Mesenchymal stem cell (in vitro differentiated cells and primary cell): ENCODE data around the gene TSKS.

Experiments used
- DNase-seq: peaks from one replicate; pipeline ENCODE4 v3.0.0-alpha.2; 2013
- H2AFZ ChIP-seq: one replicate; pipeline ENCODE4 v1.6.1; 2013; ENCODE audit warnings: low read depth, mild to moderate bottlenecking, control low read depth, inconsistent platforms, low read length, moderate library complexity
- H2AK5ac ChIP-seq: 2 replicates; pipeline ENCODE4 v1.6.1; 2013; ENCODE audit warnings: low read length, moderate library complexity, mild to moderate bottlenecking, inconsistent platforms; ENCODE audit not compliant: severe bottlenecking
- H2BK120ac ChIP-seq: one replicate; pipeline ENCODE4 v1.6.1; 2013; ENCODE audit warnings: low read depth, mild to moderate bottlenecking, inconsistent platforms, low read length, moderate library complexity
- H2BK12ac ChIP-seq, 2 experiments: one replicate each; pipeline ENCODE4 v1.6.1; 2013; ENCODE audit warnings: inconsistent platforms in 2 of 2, low read length in 2 of 2, mild to moderate bottlenecking in 2 of 2, moderate library complexity in 2 of 2, control low read depth in 1 of 2
- H2BK15ac ChIP-seq: one replicate; pipeline ENCODE4 v1.6.1; 2013; ENCODE audit warnings: mild to moderate bottlenecking, low read depth, inconsistent platforms; ENCODE audit not compliant: poor library complexity, severe bottlenecking
- H2BK5ac ChIP-seq: 2 replicates; pipeline ENCODE4 v1.6.1; 2013; ENCODE audit warnings: low read depth, mild to moderate bottlenecking, low read length, control low read depth, inconsistent platforms; ENCODE audit not compliant: poor library complexity, severe bottlenecking
- H3K14ac ChIP-seq, 2 experiments: one replicate each; pipeline ENCODE4 v1.6.1; 2013; ENCODE audit warnings: inconsistent platforms in 2 of 2, low read length in 2 of 2, control low read depth in 1 of 2, mild to moderate bottlenecking in 1 of 2, moderate library complexity in 1 of 2
- H3K18ac ChIP-seq, 2 experiments: one replicate each; pipeline ENCODE4 v1.6.1; 2013; ENCODE audit warnings: inconsistent platforms in 2 of 2, low read length in 2 of 2, control low read depth in 1 of 2, low read depth in 1 of 2, mild to moderate bottlenecking in 1 of 2
- H3K23ac ChIP-seq, 2 experiments: one replicate each; pipeline ENCODE4 v1.6.1; 2013; ENCODE audit warnings: inconsistent platforms in 2 of 2, low read length in 2 of 2, mild to moderate bottlenecking in 2 of 2, moderate library complexity in 2 of 2, control low read depth in 1 of 2
- H3K27ac ChIP-seq: 2 replicates; pipeline ENCODE4 v1.5.1; 2013; ENCODE audit warnings: mild to moderate bottlenecking, moderate library complexity, low read length, control low read depth, inconsistent platforms; ENCODE audit not compliant: poor library complexity, severe bottlenecking
- H3K27me3 ChIP-seq, 2 experiments: 2 replicates each; pipeline versions ENCODE4 v1.6.1 to v1.7.0; 2013; ENCODE audit warnings: low read length in 2 of 2, mild to moderate bottlenecking in 2 of 2, moderate library complexity in 2 of 2, control low read depth in 1 of 2, inconsistent platforms in 1 of 2; ENCODE audit not compliant: control insufficient read depth in 1 of 2, insufficient read depth in 1 of 2
- H3K36me3 ChIP-seq, 2 experiments: 2 replicates each; pipeline versions ENCODE4 v1.6.1 to v1.7.0; 2013; ENCODE audit warnings: low read length in 2 of 2, control low read depth in 1 of 2, inconsistent platforms in 1 of 2, low read depth in 1 of 2, mild to moderate bottlenecking in 1 of 2; ENCODE audit not compliant: insufficient read depth in 2 of 2, control insufficient read depth in 1 of 2
- H3K4ac ChIP-seq, 2 experiments: one replicate each; pipeline ENCODE4 v1.6.1; 2013; ENCODE audit warnings: inconsistent platforms in 2 of 2, low read length in 2 of 2, mild to moderate bottlenecking in 2 of 2, moderate library complexity in 2 of 2, control low read depth in 1 of 2, low read depth in 1 of 2
- H3K4me1 ChIP-seq: 2 replicates; pipeline ENCODE4 v1.6.1; 2013; ENCODE audit warnings: low read depth, low read length, control low read depth; ENCODE audit not compliant: control insufficient read depth, insufficient read depth
- H3K4me2 ChIP-seq: 2 replicates; pipeline ENCODE4 v1.6.1; 2013; ENCODE audit warnings: low read length, mild to moderate bottlenecking, inconsistent platforms; ENCODE audit not compliant: poor library complexity, severe bottlenecking
- H3K4me3 ChIP-seq, 2 experiments: 2 replicates each; pipeline versions ENCODE4 v1.5.1 to v1.7.0; 2013; ENCODE audit warnings: low read length in 2 of 2, mild to moderate bottlenecking in 2 of 2, control low read depth in 1 of 2, low read depth in 1 of 2; ENCODE audit not compliant: insufficient read depth in 1 of 2
- H3K79me1 ChIP-seq: replicated peaks from 2 replicates; pipeline ENCODE4 v1.6.1; 2013; ENCODE audit warnings: mild to moderate bottlenecking, control low read depth, low read length, inconsistent platforms; ENCODE audit not compliant: poor library complexity, severe bottlenecking
- H3K9ac ChIP-seq: 2 replicates; pipeline ENCODE4 v1.7.0; 2013; ENCODE audit warnings: mild to moderate bottlenecking, low read length, moderate library complexity
- H3K9me3 ChIP-seq: 2 replicates; pipeline ENCODE4 v1.7.0; 2013; ENCODE audit warnings: mild to moderate bottlenecking, low read length; ENCODE audit not compliant: control insufficient read depth
- H4K8ac ChIP-seq: one replicate; pipeline ENCODE4 v1.6.1; 2013; ENCODE audit warnings: inconsistent platforms, mild to moderate bottlenecking, low read length, moderate library complexity
- H4K91ac ChIP-seq: one replicate; pipeline ENCODE4 v1.6.1; 2013; ENCODE audit warnings: mild to moderate bottlenecking, low read length, inconsistent platforms
- WGBS: methylation state at CpG from one replicate; pipeline ENCODE4 v1.1.7; 2013; ENCODE audit warnings: mixed read lengths; 5-methylcytosine and 5-hydroxymethylcytosine counted together

The TSKS gene

GRCh38 chr19:49749771-49750170 is 13.3 kb downstream of the TSKS start:
- H3K9ac ChIP-seq, result peak overlapping the region; percentile 20
- no peaks in the 10 kb centered on the region for H3K27me3 ChIP-seq
- no peak overlapping the region for H2AK5ac ChIP-seq
- no peak overlapping the region for H3K23ac ChIP-seq
- peak; percentile 26 for DNase-seq
- no peak overlapping the region for H4K8ac ChIP-seq
- no peak overlapping the region for H2BK12ac ChIP-seq
- no peak overlapping the region for H2AFZ ChIP-seq
- H2BK15ac ChIP-seq, result no peak overlapping the region
- no peak overlapping the region for H3K4ac ChIP-seq
- peaks cover 4% of the 10 kb centered on the region for H3K9me3 ChIP-seq
- no peak overlapping the region for H2BK120ac ChIP-seq
- H2BK5ac ChIP-seq, result no peak overlapping the region
- no peak overlapping the region for H3K4me2 ChIP-seq
- 91% methylated on average over 1 of the region's 1 CpG for WGBS
- H3K27ac ChIP-seq, result no peak overlapping the region
- H3K4me1 ChIP-seq, result no peaks in the 10 kb centered on the region
- no peak overlapping the region for H4K91ac ChIP-seq
- no peak overlapping the region for H3K4me3 ChIP-seq
- no peak overlapping the region for H3K14ac ChIP-seq
- no peaks in the 10 kb centered on the region for H3K79me1 ChIP-seq
- no peak overlapping the region for H3K18ac ChIP-seq
- no peaks in the 10 kb centered on the region for H3K36me3 ChIP-seq

GRCh38 chr19:49749055-49749716 is 13.9 kb downstream of the TSKS start:
- H3K4me2 ChIP-seq, result no peak overlapping the region
- H3K9me3 ChIP-seq, result peaks cover 4% of the 10 kb centered on the region
- no peak overlapping the region for H2BK15ac ChIP-seq
- no peak overlapping the region for H3K9ac ChIP-seq
- H3K79me1 ChIP-seq, result no peaks in the 10 kb centered on the region
- H3K4me1 ChIP-seq, result no peaks in the 10 kb centered on the region
- 88% methylated on average over 6 of the region's 6 CpGs for WGBS
- no peak overlapping the region for H3K27ac ChIP-seq
- no peak overlapping the region for H2BK12ac ChIP-seq
- DNase-seq, result peak; percentile 35
- no peak overlapping the region for H2BK120ac ChIP-seq
- H4K8ac ChIP-seq, result no peak overlapping the region
- no peak overlapping the region for H2AK5ac ChIP-seq
- H3K14ac ChIP-seq, result no peak overlapping the region
- no peak overlapping the region for H3K4ac ChIP-seq
- no peak overlapping the region for H3K18ac ChIP-seq
- no peak overlapping the region for H4K91ac ChIP-seq
- H3K4me3 ChIP-seq, result no peak overlapping the region
- H3K23ac ChIP-seq, result no peak overlapping the region
- no peak overlapping the region for H2BK5ac ChIP-seq
- H2AFZ ChIP-seq, result no peak overlapping the region
- no peaks in the 10 kb centered on the region for H3K27me3 ChIP-seq
- H3K36me3 ChIP-seq, result no peaks in the 10 kb centered on the region

GRCh38 chr19:49746206-49746958 is 16.7 kb downstream of the TSKS start:
- Histone ChIP-seq H3K27me3 (no peaks in the 10 kb centered on the region), H3K9ac (no peak overlapping the region), H3K9me3 (no peaks in the 10 kb centered on the region), H3K4me3 (no peak overlapping the region), H2BK15ac (no peak overlapping the region), H3K23ac (no peak overlapping the region), H3K27ac (no peak overlapping the region), H4K8ac (peak overlapping the region; percentile 19), H2AK5ac (no peak overlapping the region), H3K4me1 (peaks cover 3% of the 10 kb centered on the region), H3K36me3 (no peaks in the 10 kb centered on the region), H3K4ac (no peak overlapping the region), H3K14ac (no peak overlapping the region), H3K4me2 (no peak overlapping the region), H2BK120ac (no peak overlapping the region), H2AFZ (no peak overlapping the region), H3K18ac (no peak overlapping the region), H4K91ac (no peak overlapping the region), H2BK12ac (no peak overlapping the region), H2BK5ac (no peak overlapping the region), H3K79me1 (no peaks in the 10 kb centered on the region)
- WGBS, result 63% methylated on average over 48 of the region's 52 CpGs
- DNase-seq, result no peak

GRCh38 chr19:49744946-49745381 is 18.1 kb downstream of the TSKS start:
- Histone ChIP-seq H2BK120ac (no peak overlapping the region), H3K4me1 (peaks cover 3% of the 10 kb centered on the region), H3K4ac (no peak overlapping the region), H3K36me3 (no peaks in the 10 kb centered on the region), H3K4me3 (no peak overlapping the region), H3K27ac (no peak overlapping the region), H2AK5ac (no peak overlapping the region), H4K91ac (no peak overlapping the region), H3K27me3 (no peaks in the 10 kb centered on the region), H2AFZ (no peak overlapping the region), H3K79me1 (no peaks in the 10 kb centered on the region), H3K4me2 (no peak overlapping the region), H3K14ac (peak overlapping the region in 1 of 2 experiments; percentile 18), H3K9me3 (no peaks in the 10 kb centered on the region), H2BK12ac (no peak overlapping the region), H3K9ac (no peak overlapping the region), H3K23ac (no peak overlapping the region), H2BK15ac (no peak overlapping the region), H3K18ac (no peak overlapping the region), H2BK5ac (no peak overlapping the region), H4K8ac (no peak overlapping the region)
- WGBS, result 96% methylated on average over 21 of the region's 23 CpGs
- no peak for DNase-seq
